ENCODE data around the gene VGLL3. TPM values are rescaled to one million over a fixed set of nuclear protein-coding genes. Genes with fewer than 3 reads are reported as not detected.

VGLL3 gene
- total and polyA plus RNA-seq, 2 of the 4 experiments (the other 2 are of a cell fraction): 46.2 to 97.3 TPM

DNA sequence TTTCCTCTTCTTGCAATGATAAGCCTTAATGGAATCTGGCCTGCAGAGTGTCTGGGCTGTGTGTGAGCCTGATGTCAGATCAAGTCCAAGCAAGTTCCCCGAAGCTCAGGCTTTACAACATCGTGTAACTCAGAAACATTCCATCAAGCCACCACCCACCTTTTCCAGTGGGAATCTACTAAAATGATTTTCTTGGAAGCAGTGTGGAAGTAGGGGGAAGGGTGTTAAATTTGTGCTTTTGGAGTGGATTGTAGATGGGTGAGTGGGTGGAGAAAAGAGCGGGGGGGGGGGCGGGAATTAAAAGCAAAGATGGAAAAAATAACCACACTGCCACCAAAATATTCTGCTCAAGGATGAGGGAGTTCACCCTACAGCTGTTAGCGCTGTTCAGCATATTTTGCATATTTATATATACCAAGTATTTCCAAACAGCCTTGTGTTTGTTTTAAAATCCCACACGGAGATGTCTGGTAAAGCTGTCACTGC, 53.6 kb downstream of the VGLL3 start:
- Histone ChIP-seq H4K20me1 (ENCODE audit: insufficient read depth, low read length) (no peaks in the 10 kb centered on the region), H3K79me1 (ENCODE audit: low read depth in 1 of 2, low read length in 2 of 2) (peaks cover 3% of the 10 kb centered on the region in 2 experiments; a peak in 1 of 4 replicates), H2BK15ac (ENCODE audit: low read depth, low read length) (0 out of 3 replicates have a peak overlapping the region, but pooled peaks have one; percentile 67), H3K36me3 (ENCODE audit: control insufficient read depth, insufficient read depth, low read length) (peaks cover 6% of the 10 kb centered on the region), H3K4me3 (ENCODE audit: insufficient read depth, low read depth, low read length) (no peak overlapping the region), H3K56ac (ENCODE audit: extremely low read depth, insufficient read depth, low read length) (peak overlapping the region; percentile 23), H4K5ac (ENCODE audit: low read depth, low read length) (peak overlapping the region; percentile 0), H3K18ac (ENCODE audit: low read depth, low read length) (peak overlapping the region; percentile 8), H3K14ac (replicated peaks; ENCODE audit: low read depth, low read length) (peak overlapping the region; percentile 39), H2BK20ac (ENCODE audit: low read depth, low read length) (peak overlapping the region; percentile 60), H2AK9ac (replicated peaks; ENCODE audit: low read depth, low read length, poor library complexity) (peak overlapping the region; percentile 32), H2AFZ (replicated peaks; ENCODE audit: low read length, poor library complexity) (peak overlapping the region; percentile 60), H3K9me3 (ENCODE audit: control insufficient read depth, insufficient read depth, low read length) (no peaks in the 10 kb centered on the region), H3K27ac (ENCODE audit: insufficient read depth, low read length) (peak overlapping the region; percentile 99), H2BK120ac (ENCODE audit: low read depth, low read length) (peak overlapping the region; percentile 86), H3K9me1 (ENCODE audit: insufficient read depth, low read length) (no peaks in the 10 kb centered on the region), H3K4me1 (ENCODE audit: control insufficient read depth, insufficient read depth, low read length) (peaks cover 7% of the 10 kb centered on the region), H4K8ac (ENCODE audit: low read depth in 2 of 2, low read length in 2 of 2) (peak overlapping the region; percentile 0 to 75), H3K4ac (ENCODE audit: low read depth, low read length) (peak overlapping the region; percentile 82), H3K27me3 (ENCODE audit: control insufficient read depth, insufficient read depth, low read length) (no peaks in the 10 kb centered on the region), H3K4me2 (ENCODE audit: low read depth, low read length) (peak overlapping the region; percentile 1), H2BK5ac (ENCODE audit: low read depth, low read length, poor library complexity, severe bottlenecking) (peak overlapping the region; percentile 96), H3K23ac (ENCODE audit: low read depth, low read length) (peak overlapping the region; percentile 32), H4K91ac (ENCODE audit: insufficient read depth, low read depth, low read length) (peak overlapping the region; percentile 76), H2AK5ac (ENCODE audit: low read depth, low read length) (peak overlapping the region; percentile 41), H3K9ac (ENCODE audit: low read depth, low read length) (peak overlapping the region; percentile 67)
- CTCF ChIA-PET: no interaction called here
- DNase-seq (peak; percentile 92), ATAC-seq (ENCODE audit: low read depth) (peak; percentile 76)
- WGBS, 2 experiments (ENCODE audit: extremely low coverage in 2 of 2, insufficient read length in 1 of 2): no CpG with 5 or more reads among the region's 6 CpGs
- intact Hi-C loops (cut with micrococcal nuclease) (loop anchor here (1.0 to 5.0 kb wide), 5 partner anchors 48 to 146 kb away; partner anchors contain the start of gene VGLL3), in situ Hi-C loops (cut with MboI; ENCODE audit: low sequenced_read_pairs) (loop anchor here (10.0 kb wide), 1 partner anchor 143 kb away; no protein-coding TSS in a partner anchor), dilution Hi-C loops (cut with HindIII; ENCODE audit: low sequenced_read_pairs, unreplicated experiment) (no loop called here)
- TF ChIP-seq, protein P1, sequence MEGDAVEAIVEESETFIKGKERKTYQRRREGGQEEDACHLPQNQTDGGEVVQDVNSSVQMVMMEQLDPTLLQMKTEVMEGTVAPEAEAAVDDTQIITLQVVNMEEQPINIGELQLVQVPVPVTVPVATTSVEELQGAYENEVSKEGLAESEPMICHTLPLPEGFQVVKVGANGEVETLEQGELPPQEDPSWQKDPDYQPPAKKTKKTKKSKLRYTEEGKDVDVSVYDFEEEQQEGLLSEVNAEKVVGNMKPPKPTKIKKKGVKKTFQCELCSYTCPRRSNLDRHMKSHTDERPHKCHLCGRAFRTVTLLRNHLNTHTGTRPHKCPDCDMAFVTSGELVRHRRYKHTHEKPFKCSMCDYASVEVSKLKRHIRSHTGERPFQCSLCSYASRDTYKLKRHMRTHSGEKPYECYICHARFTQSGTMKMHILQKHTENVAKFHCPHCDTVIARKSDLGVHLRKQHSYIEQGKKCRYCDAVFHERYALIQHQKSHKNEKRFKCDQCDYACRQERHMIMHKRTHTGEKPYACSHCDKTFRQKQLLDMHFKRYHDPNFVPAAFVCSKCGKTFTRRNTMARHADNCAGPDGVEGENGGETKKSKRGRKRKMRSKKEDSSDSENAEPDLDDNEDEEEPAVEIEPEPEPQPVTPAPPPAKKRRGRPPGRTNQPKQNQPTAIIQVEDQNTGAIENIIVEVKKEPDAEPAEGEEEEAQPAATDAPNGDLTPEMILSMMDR (conservative IDR thresholded peaks at IDR 0.05; ENCODE audit: low read depth, low read length): no peak
- TF ChIP-seq SMC3 (IDR thresholded peaks at IDR 0.05; ENCODE audit: low read depth, low read length) (0 out of 2 replicates have a peak, but pooled peaks have one; percentile 7), MAZ (IDR thresholded peaks at IDR 0.05; ENCODE audit: borderline replicate concordance, low read depth, low read length) (peak; percentile 34; the same call in 1 of the 2 replicates), CEBPB (IDR thresholded peaks at IDR 0.05; ENCODE audit: low read depth, low read length) (peak; percentile 12; the same call in 1 of the 2 replicates), BHLHE40 (IDR thresholded peaks at IDR 0.05; ENCODE audit: low read depth, low read length) (no peak), CHD1 (IDR thresholded peaks at IDR 0.05; ENCODE audit: low read depth, low read length) (no peak), MXI1 (IDR thresholded peaks at IDR 0.05; ENCODE audit: borderline replicate concordance, low read depth, low read length) (no peak), RFX5 (IDR thresholded peaks at IDR 0.05; ENCODE audit: low read depth, low read length) (no peak), RCOR1 (IDR thresholded peaks at IDR 0.05; ENCODE audit: insufficient replicate concordance, low read length) (no peak), RAD21 (IDR thresholded peaks at IDR 0.05; ENCODE audit: low read length) (no peak), POLR2A (IDR thresholded peaks at IDR 0.05; ENCODE audit: low read depth, low read length) (peak; percentile 33; the same call in 1 of the 2 replicates), MAFK (IDR thresholded peaks at IDR 0.05; ENCODE audit: low read depth, low read length) (no peak)
- TF ChIP-seq, protein P2, sequence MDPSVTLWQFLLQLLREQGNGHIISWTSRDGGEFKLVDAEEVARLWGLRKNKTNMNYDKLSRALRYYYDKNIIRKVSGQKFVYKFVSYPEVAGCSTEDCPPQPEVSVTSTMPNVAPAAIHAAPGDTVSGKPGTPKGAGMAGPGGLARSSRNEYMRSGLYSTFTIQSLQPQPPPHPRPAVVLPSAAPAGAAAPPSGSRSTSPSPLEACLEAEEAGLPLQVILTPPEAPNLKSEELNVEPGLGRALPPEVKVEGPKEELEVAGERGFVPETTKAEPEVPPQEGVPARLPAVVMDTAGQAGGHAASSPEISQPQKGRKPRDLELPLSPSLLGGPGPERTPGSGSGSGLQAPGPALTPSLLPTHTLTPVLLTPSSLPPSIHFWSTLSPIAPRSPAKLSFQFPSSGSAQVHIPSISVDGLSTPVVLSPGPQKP (IDR thresholded peaks at IDR 0.05; ENCODE audit: borderline replicate concordance, low read depth, low read length): no peak
- POLR2A ChIA-PET (ENCODE audit: unreplicated experiment): interaction anchor here (0.6 kb wide), 1 partner anchor 49 kb away, joined by 3 read pairs; no protein-coding TSS in a partner anchor
- BruUV-seq (replicated peaks): no TSS peak
